C4-2B (cell line): ENCODE measurements around the gene ACR.

Experiments used
- H3K27ac ChIP-seq: fragments of 450-650 bp; 2 replicates; pipeline ENCODE4 v1.5.1; 2017
- CTCF ChIP-seq: fragments of 450-650 bp; conservative IDR thresholded peaks from 2 replicates; pipeline ENCODE4 v1.5.1; 2017; ENCODE audit warnings: mild to moderate bottlenecking
- ZFX ChIP-seq: fragments of 450-650 bp; IDR thresholded peaks from 2 replicates; pipeline ENCODE4 v1.6.1; 2017

The ACR gene

GRCh38 chr22:50720301-50721256, 17.4 kb upstream of the ACR start:
- H3K27ac ChIP-seq, result no peak overlapping the region
- no peak for TF ChIP-seq ZFX
- no peak for TF ChIP-seq CTCF

- TF ChIP-seq CTCF (no peak), ZFX (no peak)
- H3K27ac ChIP-seq, result no peak overlapping the region
These were observed 16.7 kb upstream of the ACR start for GRCh38 chr22:50721257-50721844.

GRCh38 chr22:50722048-50722701, 15.8 kb upstream of the ACR start:
- no peak overlapping the region for H3K27ac ChIP-seq
- TF ChIP-seq CTCF, result no peak
- no peak for TF ChIP-seq ZFX

- no peak overlapping the region for H3K27ac ChIP-seq
- TF ChIP-seq ZFX, result no peak
- no peak for TF ChIP-seq CTCF
These were observed 15.1 kb upstream of the ACR start for GRCh38 chr22:50722716-50723428.

- no peak for TF ChIP-seq ZFX
- no peak for TF ChIP-seq CTCF
- H3K27ac ChIP-seq, result no peak overlapping the region
These were observed 14.0 kb upstream of the ACR start for GRCh38 chr22:50723991-50724390.

GRCh38 chr22:50724616-50725015, 13.4 kb upstream of the ACR start:
- TF ChIP-seq CTCF, result no peak
- no peak for TF ChIP-seq ZFX
- H3K27ac ChIP-seq, result no peak overlapping the region
